Mononuclear cell (primary cell): ENCODE results near the gene DGKQ. TPM values are rescaled to one million over a fixed set of nuclear protein-coding genes. Genes with fewer than 3 reads are reported as not detected.

Source experiments
- H3K27me3 ChIP-seq: 2 replicates; pipeline ENCODE4 v1.6.0; 2011; ENCODE audit warnings: low read length, control low read depth; ENCODE audit not compliant: insufficient read depth
- H3K4me1 ChIP-seq: 2 replicates; pipeline ENCODE4 v1.5.1; 2011; ENCODE audit warnings: mild to moderate bottlenecking, low read length, control low read depth; ENCODE audit not compliant: insufficient read depth
- H3K4me3 ChIP-seq: 2 replicates; pipeline ENCODE4 v1.5.1; 2011; ENCODE audit warnings: mild to moderate bottlenecking, low read length, moderate library complexity
- H3K9me3 ChIP-seq: 2 replicates; pipeline ENCODE4 v1.5.1; 2011; ENCODE audit warnings: low read depth, mild to moderate bottlenecking, control low read depth, low read length
- total RNA-seq: library from RNA; depleted of rRNA; stranded (reverse); fragments of >200 nt; gene quantifications from one replicate; pipeline ENCODE4 v1.2.3, GENCODE V29; 2012

DGKQ gene
- total RNA-seq, 1 donor, result 10.8 TPM

DNA sequence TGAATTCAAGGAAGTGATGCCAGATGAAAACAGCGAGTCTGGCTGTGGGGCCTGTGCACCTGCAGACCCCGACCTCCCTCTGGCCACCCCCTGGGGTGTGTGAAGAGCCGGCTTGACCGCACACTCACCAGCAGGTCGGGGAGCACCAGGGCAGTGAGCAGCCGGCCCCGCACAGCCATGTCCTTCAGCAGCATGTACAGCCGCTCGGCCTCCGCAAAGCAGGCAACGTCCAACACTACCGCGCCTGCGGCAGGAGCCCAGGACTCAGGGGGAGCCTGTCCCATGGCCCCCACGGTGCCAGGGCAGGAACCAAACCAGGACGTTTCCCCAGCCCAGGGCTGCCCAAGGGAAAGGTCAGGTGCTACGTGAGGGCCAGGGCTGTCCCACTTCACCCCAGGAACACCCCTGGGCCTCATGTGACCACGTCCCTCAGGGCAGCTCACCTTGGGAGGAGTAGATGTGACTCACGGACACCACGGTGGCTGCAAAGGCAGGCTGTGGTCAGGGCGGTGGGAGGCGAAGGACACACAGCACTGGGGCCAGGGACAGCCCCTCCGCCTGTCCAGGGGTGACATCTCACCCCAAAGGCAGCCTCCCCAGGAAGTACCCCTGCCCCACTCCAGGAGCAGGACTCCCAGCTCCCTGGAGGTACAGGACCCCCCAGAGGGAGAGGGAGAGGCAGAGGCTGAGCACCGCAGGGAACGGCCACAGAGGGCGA is 8.2 kb downstream of the DGKQ start:
- H3K4me3 ChIP-seq, result no peak overlapping the region
- H3K9me3 ChIP-seq, result no peaks in the 10 kb centered on the region
- no peaks in the 10 kb centered on the region for H3K27me3 ChIP-seq
- H3K4me1 ChIP-seq, result peaks cover 10% of the 10 kb centered on the region

DNA sequence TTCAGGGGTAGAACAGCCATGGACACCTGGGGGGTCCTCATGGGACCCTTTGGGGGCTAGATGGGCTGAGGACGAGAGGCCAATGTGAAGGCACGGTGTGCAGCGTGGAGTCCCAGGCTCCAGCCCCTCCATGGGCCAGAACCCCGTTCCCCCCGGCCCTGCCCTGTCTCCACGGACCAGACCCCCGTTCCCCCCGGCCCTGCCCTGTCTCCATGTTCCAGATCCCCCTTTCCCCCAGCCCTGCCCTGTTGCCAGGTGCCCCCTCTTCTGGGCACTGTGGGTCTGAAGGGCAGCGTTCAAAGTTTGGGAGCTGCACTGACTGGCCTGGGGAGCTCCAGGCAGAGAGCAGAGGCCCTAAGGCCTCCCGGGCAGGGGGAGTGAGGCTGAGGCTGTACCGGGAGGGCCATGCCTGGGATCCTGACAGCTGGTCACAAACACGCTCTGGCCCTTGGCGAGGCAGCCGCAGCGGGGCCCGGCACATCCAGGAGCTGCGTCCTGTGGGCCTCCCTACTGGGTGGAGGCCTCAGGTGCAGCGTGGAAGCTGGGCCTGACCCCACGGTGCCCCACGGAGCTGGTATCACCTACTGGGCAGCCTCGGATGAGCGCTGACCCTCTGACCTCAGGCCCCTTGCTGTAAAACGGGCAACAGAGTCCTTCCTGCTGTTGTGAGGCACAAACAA is 8.9 kb downstream of the DGKQ start:
- H3K27me3 ChIP-seq, result no peaks in the 10 kb centered on the region
- H3K4me3 ChIP-seq, result no peak overlapping the region
- H3K4me1 ChIP-seq, result peaks cover 5% of the 10 kb centered on the region

DNA sequence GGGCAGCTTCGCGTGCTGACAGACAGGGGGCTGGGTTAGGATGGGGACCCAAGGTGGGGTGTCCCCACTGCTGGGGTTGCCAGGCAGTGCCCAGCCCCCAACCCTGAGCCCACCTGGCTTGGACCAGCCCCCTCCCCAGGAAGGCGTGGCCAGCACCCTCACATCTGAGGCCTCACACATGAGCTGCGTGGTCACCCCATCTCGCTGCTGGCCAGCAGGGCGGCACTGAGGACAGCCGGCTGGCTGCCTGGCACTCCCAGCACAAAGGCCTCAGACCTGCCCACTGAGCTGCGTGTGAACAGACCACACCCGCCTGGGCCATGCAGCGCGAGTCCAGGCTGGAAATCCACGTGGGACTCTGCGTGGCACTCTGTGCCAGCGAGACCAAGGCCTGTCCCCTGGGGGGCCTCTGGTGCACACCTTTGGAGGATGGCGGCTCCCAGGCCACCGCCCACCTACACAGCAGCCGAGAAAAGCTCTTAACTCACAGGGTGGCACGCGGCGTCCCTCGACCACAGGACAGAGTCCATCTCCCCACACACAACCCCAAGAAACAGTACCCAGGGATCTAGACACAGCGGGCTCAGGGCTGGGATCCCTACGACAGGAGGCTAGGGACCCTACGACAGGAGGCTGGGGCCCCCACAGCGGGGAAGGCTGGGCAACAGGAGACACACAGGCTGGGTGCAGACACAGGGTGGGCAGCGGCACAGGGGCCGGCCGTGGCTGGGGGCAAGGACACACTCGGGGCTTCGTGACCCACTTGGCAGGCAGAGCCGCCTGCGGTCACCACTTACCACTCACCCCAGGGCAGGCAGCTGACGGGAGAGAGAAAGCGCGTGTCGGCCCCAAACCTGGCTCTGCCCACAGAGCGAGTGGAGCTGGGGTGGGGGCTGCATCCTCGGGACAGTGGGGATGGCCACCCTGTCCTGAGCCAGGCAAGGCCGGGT is 9.8 kb downstream of the DGKQ start:
- Histone ChIP-seq H3K4me1 (peaks cover 4% of the 10 kb centered on the region), H3K27me3 (no peaks in the 10 kb centered on the region), H3K4me3 (no peak overlapping the region), H3K9me3 (no peaks in the 10 kb centered on the region)

More for the DNA sequence above, 8.9 kb downstream of the DGKQ start:
- no peaks in the 10 kb centered on the region for H3K9me3 ChIP-seq

DNA sequence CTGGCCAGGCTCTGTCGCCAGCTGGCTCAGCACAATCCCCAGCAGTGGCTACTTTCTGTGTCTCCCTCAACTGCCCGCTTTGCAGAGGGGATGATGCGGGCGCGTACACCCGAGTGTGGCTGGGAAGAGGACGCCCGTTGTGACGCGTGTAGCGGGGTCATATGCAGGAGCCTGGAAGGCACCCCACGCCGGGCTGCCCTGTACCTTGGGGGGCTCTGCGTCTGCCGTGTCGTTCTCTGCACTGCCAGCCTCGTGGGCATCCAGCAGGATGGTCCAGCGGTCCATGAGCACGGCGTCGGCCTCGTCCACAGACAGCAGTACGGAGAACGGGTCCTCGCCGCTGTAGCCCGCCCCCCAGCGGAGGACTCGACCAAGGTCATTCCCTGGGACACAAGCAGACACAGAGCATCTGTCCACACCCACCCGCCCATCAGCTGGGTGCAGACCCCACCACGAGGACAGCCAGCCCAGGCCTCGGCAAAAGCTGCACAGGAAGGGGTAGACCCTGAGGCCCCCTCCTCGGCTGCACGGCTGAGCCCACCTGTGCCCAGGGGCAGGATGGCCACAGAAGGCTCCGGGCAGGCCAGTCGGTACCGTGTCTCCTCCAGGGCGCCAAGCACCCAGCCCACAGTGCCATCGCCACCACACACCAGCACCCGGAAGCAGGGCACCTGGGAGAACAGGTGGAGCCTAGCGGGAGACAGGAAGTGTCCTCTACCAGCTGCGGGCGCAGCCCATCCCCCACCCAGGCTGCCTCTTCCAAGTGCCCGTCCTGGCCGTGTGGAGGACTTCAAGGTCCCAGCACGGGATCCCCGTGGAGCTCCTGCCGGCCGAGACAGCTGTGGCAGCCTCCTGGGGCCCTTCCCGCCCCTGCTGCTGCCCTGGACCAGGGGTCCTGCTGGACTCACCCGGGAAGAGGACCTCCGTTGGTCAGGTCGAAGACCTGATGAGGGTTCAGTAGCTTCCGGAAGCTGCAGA is 10.8 kb downstream of the DGKQ start:
- no peak overlapping the region for H3K4me3 ChIP-seq
- no peaks in the 10 kb centered on the region for H3K27me3 ChIP-seq
- no peaks in the 10 kb centered on the region for H3K9me3 ChIP-seq
- H3K4me1 ChIP-seq, result no peaks in the 10 kb centered on the region

DNA sequence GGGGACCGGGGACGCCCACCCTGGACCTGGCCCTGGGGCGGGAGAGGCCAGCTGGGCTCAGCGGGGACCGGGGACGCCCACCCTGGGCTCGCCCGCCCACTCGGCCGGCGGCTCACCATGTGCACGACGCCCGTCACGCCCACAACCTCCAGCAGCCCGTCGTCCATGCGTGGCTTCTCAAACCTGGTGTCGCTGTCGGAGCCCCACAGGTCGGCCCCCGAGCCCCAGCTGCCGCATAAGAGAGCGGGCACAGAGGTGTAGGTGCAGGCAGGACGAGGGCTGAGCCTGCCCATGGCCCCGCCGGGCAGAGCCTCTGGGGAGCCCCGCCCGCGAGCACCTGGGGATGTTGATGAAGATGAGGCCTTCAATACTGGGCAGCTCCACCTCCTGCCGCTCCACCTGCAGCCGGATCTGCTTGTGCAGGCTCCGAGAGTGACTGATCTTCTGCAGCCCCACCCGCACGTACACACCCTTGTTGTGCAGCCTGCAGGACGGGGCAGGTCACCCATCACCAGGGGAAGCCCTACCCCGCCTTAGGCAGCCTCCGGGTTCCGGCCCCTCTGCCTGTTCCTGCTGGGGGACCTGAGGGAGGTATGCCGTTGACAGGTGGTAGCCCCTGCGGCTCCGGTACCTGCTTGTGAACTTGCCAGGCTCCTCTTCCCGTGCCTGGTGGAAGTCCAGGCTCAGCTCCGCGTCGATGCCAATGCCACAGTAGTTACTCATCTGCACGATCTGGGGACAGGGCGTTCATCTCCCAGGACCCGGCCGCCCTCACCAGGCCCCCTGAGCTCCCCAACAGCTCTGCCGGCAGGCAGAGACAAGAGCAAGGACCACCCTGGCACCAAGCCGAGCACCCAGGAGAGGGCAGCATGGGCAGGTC is 11.8 kb downstream of the DGKQ start:
- H3K4me1 ChIP-seq, result no peaks in the 10 kb centered on the region
- H3K9me3 ChIP-seq, result no peaks in the 10 kb centered on the region
- H3K27me3 ChIP-seq, result no peaks in the 10 kb centered on the region
- no peak overlapping the region for H3K4me3 ChIP-seq

DNA sequence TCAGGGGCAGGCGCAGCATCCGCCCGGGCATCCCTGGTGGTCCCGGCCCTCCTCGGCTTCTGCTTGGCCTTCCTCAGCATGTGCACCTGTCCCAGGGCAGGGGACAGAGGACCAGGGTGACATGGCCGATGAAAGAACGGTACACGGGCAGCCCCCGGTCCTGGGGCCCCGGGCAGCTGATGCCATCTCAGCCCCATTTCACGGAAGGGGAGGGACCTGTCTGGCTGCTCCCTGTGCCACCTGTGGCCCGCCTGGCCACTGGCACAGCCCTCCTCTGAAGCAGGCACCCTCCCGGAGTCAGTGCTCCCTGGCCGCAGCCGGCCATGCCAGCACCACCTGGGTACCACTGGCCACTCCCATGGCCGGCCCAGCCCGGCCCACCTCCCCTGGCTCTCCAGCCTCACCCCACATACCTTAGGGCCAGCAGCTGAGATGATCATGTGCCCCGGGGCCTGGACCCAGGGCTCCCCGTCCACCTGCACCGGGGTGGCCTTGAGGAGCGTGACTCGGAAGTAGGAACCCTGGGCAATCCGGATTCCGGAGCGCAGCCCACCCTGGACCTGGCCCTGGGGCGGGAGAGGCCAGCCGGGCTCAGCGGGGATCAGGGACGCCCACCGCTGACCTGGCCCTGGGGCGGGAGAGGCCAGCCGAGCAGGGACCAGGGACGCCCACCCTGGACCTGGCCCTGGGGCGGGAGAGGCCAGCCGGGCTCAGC is 12.6 kb downstream of the DGKQ start:
- H3K4me3 ChIP-seq, result no peak overlapping the region
- H3K9me3 ChIP-seq, result no peaks in the 10 kb centered on the region
- H3K4me1 ChIP-seq, result no peaks in the 10 kb centered on the region
- no peaks in the 10 kb centered on the region for H3K27me3 ChIP-seq

DNA sequence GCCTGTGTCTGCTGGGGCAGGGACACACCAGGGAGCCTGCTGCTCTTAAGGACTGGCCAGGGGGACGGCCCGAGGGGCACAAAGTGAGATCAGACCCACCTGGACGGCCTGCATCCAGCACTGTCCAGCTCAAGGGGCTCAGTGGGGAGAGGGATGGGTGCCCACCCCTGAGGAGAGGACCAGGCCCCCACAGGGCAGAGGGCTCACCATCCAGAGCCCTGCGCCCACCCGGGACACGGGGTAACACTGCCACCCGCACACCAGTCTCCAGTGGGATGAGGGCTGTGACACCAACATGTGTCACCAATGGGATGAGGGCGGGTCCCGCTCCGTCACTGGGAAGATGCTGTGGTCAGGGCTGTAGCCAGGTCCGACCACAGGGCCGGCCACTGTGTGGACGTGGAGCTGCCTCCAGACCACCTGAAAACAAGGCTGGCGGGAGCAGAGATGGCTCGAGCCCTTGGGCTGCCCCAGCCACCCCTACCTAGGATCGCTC is 13.2 kb downstream of the DGKQ start:
- H3K4me3 ChIP-seq, result no peak overlapping the region

DNA sequence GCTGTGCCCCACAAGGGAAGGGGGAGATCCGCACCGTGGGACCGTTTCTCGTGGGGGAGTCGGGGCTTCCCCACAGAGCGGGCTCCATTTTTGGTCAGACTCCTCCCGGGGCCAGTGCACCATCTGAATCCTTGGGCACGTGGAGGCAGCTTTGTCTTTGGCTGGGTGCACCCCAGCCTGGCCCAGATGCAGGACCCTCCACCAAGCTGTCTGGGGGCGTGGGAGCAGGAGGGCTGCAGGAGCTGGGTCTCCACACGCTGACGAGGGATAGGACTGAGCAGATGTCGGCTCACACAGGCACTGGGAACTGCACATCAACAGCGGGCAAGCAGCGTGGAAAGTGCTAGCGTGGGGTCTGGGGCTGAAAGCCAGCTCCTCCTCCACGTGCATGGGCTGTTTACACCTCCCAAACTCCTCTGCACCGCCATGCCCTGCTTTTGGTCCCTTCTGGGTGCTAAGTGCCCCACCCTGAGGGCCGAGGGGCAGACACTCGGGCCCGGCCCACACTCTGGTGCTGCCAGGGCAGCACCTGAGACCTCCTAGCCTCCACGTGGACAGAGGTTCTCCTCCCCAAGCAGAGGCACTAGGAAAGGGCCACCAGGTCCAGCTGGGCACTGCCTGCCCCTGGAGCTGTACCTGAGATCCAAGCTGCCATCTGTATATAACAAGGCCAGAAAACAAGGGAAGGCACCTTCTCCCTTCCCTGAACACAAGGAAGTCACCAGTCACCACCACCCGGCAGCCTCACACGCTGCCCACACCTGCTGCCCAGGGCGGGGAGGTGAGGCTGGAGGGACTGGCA is 13.8 kb downstream of the DGKQ start:
- H3K27me3 ChIP-seq, result no peaks in the 10 kb centered on the region
- no peak overlapping the region for H3K4me3 ChIP-seq
- no peaks in the 10 kb centered on the region for H3K9me3 ChIP-seq
- H3K4me1 ChIP-seq, result no peaks in the 10 kb centered on the region

More for the DNA sequence above, 13.2 kb downstream of the DGKQ start:
- H3K27me3 ChIP-seq, result no peaks in the 10 kb centered on the region
- H3K4me1 ChIP-seq, result no peaks in the 10 kb centered on the region
- no peaks in the 10 kb centered on the region for H3K9me3 ChIP-seq

DNA sequence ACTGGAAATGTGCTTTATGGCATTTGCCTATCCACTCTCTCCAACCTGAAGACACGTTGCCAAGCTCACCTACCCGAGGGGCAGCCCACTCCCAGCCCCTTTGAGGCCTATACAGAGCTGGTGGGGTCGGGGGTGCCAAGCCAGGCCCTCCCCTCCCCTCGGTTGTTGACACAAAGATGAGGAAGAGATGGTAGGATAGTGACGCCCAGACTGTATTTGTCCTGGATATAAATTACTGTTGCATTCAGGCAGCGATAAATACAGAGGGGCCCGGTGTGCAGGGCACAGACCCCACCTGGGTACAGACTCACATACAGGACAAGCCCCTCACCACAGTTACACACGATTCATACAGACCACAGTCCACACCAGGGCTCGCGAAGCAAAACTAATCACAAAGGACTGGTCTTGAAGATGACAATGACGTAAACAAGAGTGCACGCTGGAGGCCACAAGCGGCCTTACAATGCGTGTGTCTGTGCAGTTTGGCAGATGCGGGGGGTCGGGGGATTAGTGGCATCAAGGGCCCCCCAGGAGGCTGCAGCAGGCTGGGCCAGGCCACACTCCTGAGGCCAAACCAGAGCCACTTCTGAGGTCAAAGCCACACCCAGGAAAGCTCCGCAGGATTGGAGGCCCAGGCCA is 14.6 kb downstream of the DGKQ start:
- Histone ChIP-seq H3K9me3 (no peaks in the 10 kb centered on the region), H3K4me1 (no peaks in the 10 kb centered on the region), H3K27me3 (no peaks in the 10 kb centered on the region), H3K4me3 (no peak overlapping the region)

DNA sequence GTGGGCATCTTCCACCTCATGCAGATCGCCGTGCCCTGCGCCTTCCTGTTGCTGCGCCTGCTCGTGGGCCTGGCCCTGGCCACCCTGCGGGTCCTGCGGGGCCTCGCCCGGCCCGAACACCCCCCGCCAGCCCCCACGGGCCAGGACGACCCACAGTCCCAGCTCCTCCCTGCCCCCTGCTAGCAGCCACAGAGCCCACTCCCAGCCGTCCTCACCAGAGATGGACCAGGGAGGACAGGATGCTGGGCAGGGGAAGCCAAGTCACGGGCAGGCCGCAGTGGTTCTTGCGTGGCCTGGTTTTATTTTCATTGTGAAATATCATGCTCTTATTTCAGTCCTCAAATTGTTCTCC is 15.1 kb downstream of the DGKQ start:
- Histone ChIP-seq H3K4me1 (no peaks in the 10 kb centered on the region), H3K9me3 (no peaks in the 10 kb centered on the region), H3K27me3 (no peaks in the 10 kb centered on the region), H3K4me3 (no peak overlapping the region)

DNA sequence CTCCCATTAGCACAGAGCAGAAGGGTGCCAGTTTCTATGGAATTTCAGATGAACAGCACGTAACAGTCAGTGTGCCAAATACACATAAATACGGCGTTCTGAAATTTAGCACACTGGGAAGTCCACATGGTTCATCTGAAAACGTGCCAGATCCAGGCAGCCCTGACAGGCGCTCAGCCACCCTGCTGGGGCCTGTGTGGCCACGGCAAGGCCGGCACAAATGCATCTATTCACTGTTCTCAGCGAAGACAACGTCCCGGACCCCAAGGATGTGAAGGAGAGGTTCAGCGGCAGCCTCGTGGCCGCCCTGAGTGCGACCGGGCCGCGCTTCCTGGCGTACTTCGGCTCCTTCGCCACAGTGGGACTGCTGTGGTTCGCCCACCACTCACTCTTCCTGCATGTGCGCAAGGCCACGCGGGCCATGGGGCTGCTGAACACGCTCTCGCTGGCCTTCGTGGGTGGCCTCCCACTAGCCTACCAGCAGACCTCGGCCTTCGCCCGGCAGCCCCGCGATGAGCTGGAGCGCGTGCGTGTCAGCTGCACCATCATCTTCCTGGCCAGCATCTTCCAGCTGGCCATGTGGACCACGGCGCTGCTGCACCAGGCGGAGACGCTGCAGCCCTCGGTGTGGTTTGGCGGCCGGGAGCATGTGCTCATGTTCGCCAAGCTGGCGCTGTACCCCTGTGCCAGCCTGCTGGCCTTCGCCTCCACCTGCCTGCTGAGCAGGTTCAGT is 15.6 kb downstream of the DGKQ start:
- no peaks in the 10 kb centered on the region for H3K9me3 ChIP-seq
- no peaks in the 10 kb centered on the region for H3K4me1 ChIP-seq
- no peaks in the 10 kb centered on the region for H3K27me3 ChIP-seq
- no peak overlapping the region for H3K4me3 ChIP-seq

DNA sequence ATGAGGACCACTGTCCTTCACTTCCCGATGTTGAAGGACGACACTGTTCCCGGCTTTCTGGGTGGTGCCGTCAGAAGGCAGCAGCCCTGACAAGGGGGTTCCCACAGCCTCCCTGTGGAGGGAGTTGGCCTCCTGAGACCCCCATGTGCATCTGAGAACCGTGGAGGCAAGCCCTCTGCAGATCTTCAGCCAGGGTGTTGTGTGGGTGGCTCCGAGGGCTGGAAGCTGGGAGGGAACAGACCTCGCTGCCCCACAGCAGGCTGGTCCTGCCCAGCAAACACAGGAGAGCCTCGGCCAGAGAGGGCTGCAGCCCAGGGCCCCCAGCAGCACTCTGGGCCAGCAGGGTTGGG is 16.2 kb downstream of the DGKQ start:
- no peaks in the 10 kb centered on the region for H3K27me3 ChIP-seq
- no peaks in the 10 kb centered on the region for H3K4me1 ChIP-seq

More for the DNA sequence above, 16.2 kb downstream of the DGKQ start:
- Histone ChIP-seq H3K4me3 (no peak overlapping the region), H3K9me3 (no peaks in the 10 kb centered on the region)
